Gastrocnemius medialis (tissue), 4 donors: ENCODE results near the gene HAT1. TPM values are rescaled to one million over a fixed set of nuclear protein-coding genes. Genes with fewer than 3 reads are reported as not detected.

Experiments used
- ATAC-seq, 2 donors: fragments of 150-250 bp; one replicate each; pipeline ENCODE4 v1.9.1; 2016
- DNase-seq, 2 donors: peaks; one replicate each; pipeline ENCODE4 v3.0.0-alpha.2; 2019
- H3K27ac ChIP-seq, 4 donors: fragments of 200-600 bp; sonication (generic); 1 replicate in 1 of 4; 2 replicates in 3 of 4; pipeline ENCODE4 v1.5.1; 2016 to 2018; ENCODE audit warnings: mild to moderate bottlenecking in 2 of 4, moderate library complexity in 1 of 4
- H3K27me3 ChIP-seq, 3 donors: fragments of 200-600 bp; sonication (generic) in 2 of 3; 1 replicate in 1 of 3; 2 replicates in 2 of 3; pipeline versions ENCODE4 v1.5.1 to v1.6.0; 2016 to 2019; ENCODE audit warnings: mild to moderate bottlenecking in 1 of 3, moderate library complexity in 1 of 3
- H3K36me3 ChIP-seq, 2 donors: fragments of 200-600 bp; sonication (generic) in 1 of 2; one replicate each; pipeline ENCODE4 v1.5.1; 2017 to 2018
- H3K4me1 ChIP-seq, 2 donors: fragments of 200-600 bp; sonication (generic) in 1 of 2; one replicate each; pipeline ENCODE4 v1.5.1; 2016 to 2017; ENCODE audit warnings: mild to moderate bottlenecking in 2 of 2
- H3K4me3 ChIP-seq, 4 donors: fragments of 200-600 bp; sonication (generic) in 3 of 4; 1 replicate in 1 of 4; 2 replicates in 3 of 4; pipeline ENCODE4 v1.5.1; 2016 to 2019; ENCODE audit warnings: mild to moderate bottlenecking in 2 of 4
- H3K9me3 ChIP-seq, 3 donors: fragments of 200-600 bp; sonication (generic) in 2 of 3; 1 replicate in 1 of 3; 2 replicates in 2 of 3; pipeline ENCODE4 v1.5.1; 2016 to 2019
- CTCF ChIP-seq, 5 experiments: fragments of 450-650 bp in 3 of 5; fragments of 200-600 bp in 2 of 5; sonication (generic) in 2 of 5; IDR thresholded peaks in 4 of 5; conservative IDR thresholded peaks in 1 of 5; 1 replicate in 4 of 5; 2 replicates in 1 of 5; pipeline ENCODE4 v1.5.1; 2016 to 2019; ENCODE audit warnings: antibody characterized with exemption in 5 of 5, mild to moderate bottlenecking in 3 of 5, moderate library complexity in 3 of 5
- POLR2A ChIP-seq, 2 donors: fragments of 450-650 bp; IDR thresholded peaks; one replicate each; pipeline ENCODE4 v1.6.1; 2017; ENCODE audit warnings: antibody characterized with exemption in 2 of 2, mild to moderate bottlenecking in 2 of 2, moderate library complexity in 2 of 2
- in situ Hi-C, 4 donors: fragments of 200-750 bp; cut with MboI; loops; one replicate each; pipeline versions ENCODE4 v1.15.0 to v1.8.0; 2017; ENCODE audit warnings: low sequenced_read_pairs in 4 of 4
- intact Hi-C: fragments of 100-400 bp; cut with DNase I; formaldehyde crosslinking; loops from one replicate; pipeline ENCODE4 v1.15.1; 2023; ENCODE audit warnings: low total_unique reads
- total RNA-seq, 4 donors: library from RNA; depleted of rRNA; stranded (reverse); fragments of >200 nt; gene quantifications; one replicate each; pipeline versions ENCODE4 v1.1.0 to v1.2.3, GENCODE V29; 2016

Gene HAT1
- total RNA-seq, 4 donors from 2014 or later = 30.6 to 61.9 (median 50.0) TPM

GRCh38 chr2:171939743-171940071 is 17.4 kb downstream of the HAT1 start:
- no peak overlapping the region for H3K4me3 ChIP-seq
- DNase-seq = no peak
- peak; percentile 15 to 51 for ATAC-seq
- in situ Hi-C loops (no loop called here), intact Hi-C loops (loop anchor here (5.0 kb wide), 1 partner anchor 47 kb away; the partner anchor contains the start of gene SLC25A12)
- H3K27me3 ChIP-seq = no peaks in the 10 kb centered on the region
- H3K4me1 ChIP-seq = peaks cover 10 to 25% of the 10 kb centered on the region in 2 donors
- no peak for TF ChIP-seq POLR2A (IDR thresholded peaks at IDR 0.05)
- no peak for TF ChIP-seq CTCF (IDR thresholded peaks at IDR 0.05 in 4 of 5, conservative IDR thresholded peaks at IDR 0.05 in 1 of 5)
- no peaks in the 10 kb centered on the region for H3K9me3 ChIP-seq
- no peaks in the 10 kb centered on the region for H3K36me3 ChIP-seq
- H3K27ac ChIP-seq = peak overlapping the region; percentile 82 to 87 (median 84)

- H3K9me3 ChIP-seq = no peaks in the 10 kb centered on the region
- ATAC-seq (no peak), DNase-seq (no peak)
- TF ChIP-seq CTCF (IDR thresholded peaks at IDR 0.05 in 4 of 5, conservative IDR thresholded peaks at IDR 0.05 in 1 of 5) (no peak), POLR2A (IDR thresholded peaks at IDR 0.05) (no peak)
- in situ Hi-C loops = no loop called here
- H3K27me3 ChIP-seq = no peaks in the 10 kb centered on the region
- intact Hi-C loops = no loop called here
- no peaks in the 10 kb centered on the region for H3K36me3 ChIP-seq
- no peak overlapping the region for H3K4me3 ChIP-seq
- H3K27ac ChIP-seq = peak overlapping the region in 2 of 4 donors; percentile 83 to 84
- H3K4me1 ChIP-seq = peaks cover 10 to 25% of the 10 kb centered on the region in 2 donors
Measured at GRCh38 chr2:171941316-171941699, 19.0 kb downstream of the HAT1 start.

GRCh38 chr2:171943869-171944268 is 21.6 kb downstream of the HAT1 start:
- Histone ChIP-seq H3K4me1 (peaks cover 7 to 11% of the 10 kb centered on the region in 2 donors), H3K27ac (no peak overlapping the region), H3K9me3 (no peaks in the 10 kb centered on the region), H3K36me3 (no peaks in the 10 kb centered on the region), H3K4me3 (no peak overlapping the region), H3K27me3 (no peaks in the 10 kb centered on the region)
- DNase-seq (no peak), ATAC-seq (no peak)
- no peak for TF ChIP-seq POLR2A (IDR thresholded peaks at IDR 0.05)
- TF ChIP-seq CTCF (IDR thresholded peaks at IDR 0.05 in 4 of 5, conservative IDR thresholded peaks at IDR 0.05 in 1 of 5) = no peak
- intact Hi-C loops (no loop called here), in situ Hi-C loops (no loop called here)

- H3K27ac ChIP-seq = peak overlapping the region in 2 of 4 donors; percentile 20 to 36
- ATAC-seq = peak; percentile 42 to 61
- no peaks in the 10 kb centered on the region for H3K9me3 ChIP-seq
- H3K27me3 ChIP-seq = no peaks in the 10 kb centered on the region
- in situ Hi-C loops (no loop called here), intact Hi-C loops (loop anchor here (10.0 kb wide), 2 partner anchors 137 to 153 kb away; partner anchors contain the start of gene DLX2)
- no peak overlapping the region for H3K4me3 ChIP-seq
- DNase-seq = no peak
- H3K36me3 ChIP-seq = no peaks in the 10 kb centered on the region
- TF ChIP-seq POLR2A (IDR thresholded peaks at IDR 0.05) (no peak), CTCF (IDR thresholded peaks at IDR 0.05 in 4 of 5, conservative IDR thresholded peaks at IDR 0.05 in 1 of 5) (no peak)
- H3K4me1 ChIP-seq = peaks cover 20 to 31% of the 10 kb centered on the region in 2 donors
Measured at GRCh38 chr2:171952276-171952675, 30.0 kb downstream of the HAT1 start.

GRCh38 chr2:171952748-171953147 is 30.5 kb downstream of the HAT1 start:
- H3K9me3 ChIP-seq = no peaks in the 10 kb centered on the region
- ATAC-seq = no peak
- no peak overlapping the region for H3K4me3 ChIP-seq
- in situ Hi-C loops (no loop called here), intact Hi-C loops (loop anchor here (10.0 kb wide), 2 partner anchors 138 to 152 kb away; partner anchors contain the start of gene DLX2)
- peak overlapping the region in 2 of 4 donors; percentile 20 to 36 for H3K27ac ChIP-seq
- no peak for DNase-seq
- no peaks in the 10 kb centered on the region for H3K27me3 ChIP-seq
- TF ChIP-seq CTCF (IDR thresholded peaks at IDR 0.05 in 4 of 5, conservative IDR thresholded peaks at IDR 0.05 in 1 of 5) (no peak), POLR2A (IDR thresholded peaks at IDR 0.05) (no peak)
- H3K36me3 ChIP-seq = no peaks in the 10 kb centered on the region
- H3K4me1 ChIP-seq = peaks cover 21 to 36% of the 10 kb centered on the region in 2 donors
